Type B pancreatic cell (in vitro differentiated cells): ENCODE results near the gene CFAP77. TPM values are rescaled to one million over a fixed set of nuclear protein-coding genes. Genes with fewer than 3 reads are reported as not detected.

Source experiments
- DNase-seq: peaks from one replicate; pipeline ENCODE4 v3.0.0; 2021; ENCODE audit warnings: mixed read lengths; ENCODE audit not compliant: unreplicated experiment; ENCODE audit errors: extremely low spot score
- H3K27ac Mint-ChIP-seq: 2 replicates; pipeline ENCODE4 v1.8.0; 2021; ENCODE audit warnings: mild to moderate bottlenecking, mixed read lengths
- H3K27me3 Mint-ChIP-seq: 2 replicates; pipeline ENCODE4 v1.8.0; 2021; ENCODE audit warnings: mixed read lengths
- H3K36me3 Mint-ChIP-seq: 2 replicates; pipeline ENCODE4 v1.8.0; 2021; ENCODE audit warnings: mixed read lengths
- H3K4me1 Mint-ChIP-seq: one replicate; pipeline ENCODE4 v1.8.0; 2021; ENCODE audit warnings: mixed read lengths; ENCODE audit not compliant: unreplicated experiment
- H3K4me3 Mint-ChIP-seq: 2 replicates; pipeline ENCODE4 v1.8.0; 2021; ENCODE audit warnings: mild to moderate bottlenecking, mixed read lengths
- H3K9me3 Mint-ChIP-seq: 2 replicates; pipeline ENCODE4 v1.8.0; 2021; ENCODE audit warnings: mixed read lengths
- CTCF ChIP-seq: fragments of 200-600 bp; sonication (generic); conservative IDR thresholded peaks from 2 replicates; pipeline ENCODE4 v1.5.0; 2021; ENCODE audit warnings: antibody characterized with exemption, mild to moderate bottlenecking
- long read RNA-seq: library from polyadenylated mRNA; unstranded; transcript quantifications from one replicate; pipeline ENCODE4 v2.0.0, GENCODE V29; 2020
- total RNA-seq: library from RNA; stranded (reverse); gene quantifications from 2 replicates; pipeline ENCODE4 v1.2.1, GENCODE V29; 2021; ENCODE audit warnings: low replicate concordance

The CFAP77 gene
- 1.5 TPM in 1 of 2 replicates, not detected in the other for total RNA-seq
- long read RNA-seq, result 0 reads

- H3K4me1 Mint-ChIP-seq, result peaks cover 24% of the 10 kb centered on the region
- peak; percentile 74 for DNase-seq
- TF ChIP-seq CTCF, result no peak
- peaks cover 66% of the 10 kb centered on the region for H3K27me3 Mint-ChIP-seq
- no peaks in the 10 kb centered on the region for H3K36me3 Mint-ChIP-seq
- no peaks in the 10 kb centered on the region for H3K9me3 Mint-ChIP-seq
- peak within 1 kb of the TSS; percentile 7 for H3K27ac Mint-ChIP-seq
- peak within 1 kb of the TSS; percentile 77 for H3K4me3 Mint-ChIP-seq
Observed at GRCh38 chr9:132409828-132410528, at the start of gene CFAP77. Gene CFAP77, plus strand, starts transcription at chr9:132410211. Its CDS starts 61 bp downstream, at chr9:132410272.

GRCh38 chr9:132364068-132364467 is 45.9 kb upstream of the CFAP77 start:
- no peak for DNase-seq
- no peak overlapping the region for H3K27ac Mint-ChIP-seq
- H3K36me3 Mint-ChIP-seq, result no peaks in the 10 kb centered on the region
- H3K9me3 Mint-ChIP-seq, result no peaks in the 10 kb centered on the region
- no peak overlapping the region for H3K4me3 Mint-ChIP-seq
- TF ChIP-seq CTCF, result no peak
- no peaks in the 10 kb centered on the region for H3K27me3 Mint-ChIP-seq
- no peaks in the 10 kb centered on the region for H3K4me1 Mint-ChIP-seq

GRCh38 chr9:132365986-132366385 is 44.0 kb upstream of the CFAP77 start:
- Mint-ChIP-seq H3K4me3 (no peak overlapping the region), H3K36me3 (no peaks in the 10 kb centered on the region), H3K27ac (no peak overlapping the region), H3K4me1 (no peaks in the 10 kb centered on the region), H3K27me3 (no peaks in the 10 kb centered on the region), H3K9me3 (no peaks in the 10 kb centered on the region)
- no peak for TF ChIP-seq CTCF
- no peak for DNase-seq

- H3K27me3 Mint-ChIP-seq, result no peaks in the 10 kb centered on the region
- H3K4me3 Mint-ChIP-seq, result no peak overlapping the region
- H3K4me1 Mint-ChIP-seq, result no peaks in the 10 kb centered on the region
- no peak for DNase-seq
- H3K9me3 Mint-ChIP-seq, result no peaks in the 10 kb centered on the region
- no peak overlapping the region for H3K27ac Mint-ChIP-seq
- TF ChIP-seq CTCF, result no peak
- no peaks in the 10 kb centered on the region for H3K36me3 Mint-ChIP-seq
Observed at GRCh38 chr9:132366481-132366880, 43.5 kb upstream of the CFAP77 start.

GRCh38 chr9:132367613-132368313 is 42.2 kb upstream of the CFAP77 start:
- Mint-ChIP-seq H3K4me3 (no peak overlapping the region), H3K27ac (no peak overlapping the region), H3K4me1 (peaks cover 4% of the 10 kb centered on the region), H3K27me3 (no peaks in the 10 kb centered on the region), H3K36me3 (no peaks in the 10 kb centered on the region), H3K9me3 (no peaks in the 10 kb centered on the region)
- TF ChIP-seq CTCF, result no peak
- DNase-seq, result no peak
